B cell (primary cell): Measurements from ENCODE around the gene CAPN15. TPM values are rescaled to one million over a fixed set of nuclear protein-coding genes. Genes with fewer than 3 reads are reported as not detected.

Source experiments
- ATAC-seq: fragments of 200-7000 bp; cut with Tn5 transposase; one replicate; pipeline ENCODE4 v1.10.0; 2021; ENCODE audit warnings: low read depth, mild to moderate bottlenecking, moderate number of reproducible peaks, moderate library complexity
- CTCF ChIA-PET: fragments of 350-600 bp; sonication (Branson Sonifier 250); formaldehyde crosslinking; loops from one replicate; lab custom pipeline; 2021; ENCODE audit warnings: antibody characterized with exemption, inconsistent platforms; lab: Charles Lee
- POLR2A ChIA-PET: fragments of 350-600 bp; sonication (Branson Sonifier 250); formaldehyde crosslinking; loops from one replicate; lab custom pipeline; 2021; ENCODE audit warnings: antibody characterized with exemption; lab: Charles Lee
- DNase-seq: peaks from one replicate; pipeline ENCODE4 v3.0.0; 2013
- H2AFZ ChIP-seq: 2 replicates; pipeline ENCODE4 v1.6.1; 2012; ENCODE audit warnings: mild to moderate bottlenecking, low read depth, low read length; ENCODE audit not compliant: insufficient read depth, poor library complexity, severe bottlenecking
- H3K27ac ChIP-seq, 2 donors: 1 replicate in 1 of 2; 2 replicates in 1 of 2; pipeline ENCODE4 v1.5.1; 2012 to 2013; ENCODE audit warnings: low read length in 2 of 2, mild to moderate bottlenecking in 2 of 2, moderate library complexity in 1 of 2
- H3K27me3 ChIP-seq, 4 experiments: fragments of 200-600 bp in 1 of 4; sonication (generic) in 1 of 4; replicated peaks in 1 of 4; 1 replicate in 2 of 4; 2 replicates in 2 of 4; pipeline versions ENCODE4 v1.6.1 to v1.7.0; 2013 to 2016; ENCODE audit warnings: low read length in 3 of 4, mild to moderate bottlenecking in 2 of 4, mixed read lengths in 1 of 4, moderate library complexity in 1 of 4; ENCODE audit not compliant: insufficient read depth in 4 of 4, control insufficient read depth in 3 of 4; ENCODE audit errors: control extremely low read depth in 1 of 4
- H3K36me3 ChIP-seq, 2 experiments: replicated peaks in 1 of 2; 1 replicate in 1 of 2; 2 replicates in 1 of 2; pipeline versions ENCODE4 v1.6.1 to v1.7.1; 2013; ENCODE audit warnings: low read length in 1 of 2; ENCODE audit not compliant: insufficient read depth in 2 of 2, control insufficient read depth in 1 of 2; ENCODE audit errors: control extremely low read depth in 1 of 2, extremely low read depth in 1 of 2
- H3K4me1 ChIP-seq, 2 donors: fragments of 200-600 bp in 1 of 2; sonication (generic) in 1 of 2; 1 replicate in 1 of 2; 2 replicates in 1 of 2; pipeline versions ENCODE4 v1.5.1 to v1.6.1; 2013 to 2017; ENCODE audit warnings: low read length in 2 of 2; ENCODE audit not compliant: control insufficient read depth in 2 of 2, insufficient read depth in 2 of 2
- H3K4me2 ChIP-seq: replicated peaks from 2 replicates; pipeline ENCODE3; 2012; ENCODE audit warnings: mild to moderate bottlenecking, low read depth, low read length; ENCODE audit not compliant: poor library complexity, severe bottlenecking
- H3K4me3 ChIP-seq, 5 experiments: fragments of 200-600 bp in 1 of 5; sonication (generic) in 1 of 5; 1 replicate in 3 of 5; 2 replicates in 2 of 5; pipeline versions ENCODE4 v1.5.1 to v1.7.0; 2011 to 2016; ENCODE audit warnings: low read length in 4 of 5, mild to moderate bottlenecking in 4 of 5, low read depth in 2 of 5, control low read depth in 1 of 5, moderate library complexity in 1 of 5; ENCODE audit not compliant: insufficient read depth in 1 of 5; ENCODE audit errors: control extremely low read depth in 1 of 5, extremely low read depth in 1 of 5
- H3K79me2 ChIP-seq: fragments of 200-600 bp; sonication (generic); one replicate; pipeline ENCODE4 v1.6.0; 2016; ENCODE audit warnings: low read length; ENCODE audit not compliant: control insufficient read depth, insufficient read depth
- H3K9ac ChIP-seq: fragments of 200-600 bp; sonication (generic); 2 replicates; pipeline ENCODE4 v1.6.1; 2017; ENCODE audit warnings: mild to moderate bottlenecking, low read length, moderate library complexity
- H3K9me3 ChIP-seq, 3 donors: one replicate each; pipeline versions ENCODE4 v1.6.1 to v1.7.1; 2013; ENCODE audit warnings: low read length in 2 of 3; ENCODE audit not compliant: control insufficient read depth in 2 of 3, insufficient read depth in 1 of 3; ENCODE audit errors: control extremely low read depth in 1 of 3
- H4K20me1 ChIP-seq: 2 replicates; pipeline ENCODE4 v1.6.0; 2012; ENCODE audit warnings: mild to moderate bottlenecking, low read length; ENCODE audit not compliant: insufficient read depth, control insufficient read depth, poor library complexity, severe bottlenecking
- H3K27ac Mint-ChIP-seq: one replicate; pipeline ENCODE4 v1.8.0; 2021; ENCODE audit warnings: mixed read lengths
- H3K27me3 Mint-ChIP-seq: one replicate; pipeline ENCODE4 v1.8.0; 2021; ENCODE audit warnings: mixed read lengths
- H3K4me1 Mint-ChIP-seq: one replicate; pipeline ENCODE4 v1.8.0; 2021; ENCODE audit warnings: mixed read lengths
- H3K4me3 Mint-ChIP-seq: one replicate; pipeline ENCODE4 v1.8.0; 2021; ENCODE audit warnings: mixed read lengths
- H3K9me3 Mint-ChIP-seq: one replicate; pipeline ENCODE4 v1.8.0; 2022; ENCODE audit warnings: mixed read lengths; ENCODE audit not compliant: insufficient read depth
- CTCF ChIP-seq: fragments of 200-600 bp; IDR thresholded peaks from one replicate; pipeline ENCODE4 v1.8.0; 2022; ENCODE audit warnings: antibody characterized with exemption, mild to moderate bottlenecking
- EZH2 ChIP-seq: IDR thresholded peaks from 2 replicates; pipeline ENCODE4 v1.6.1; 2012; ENCODE audit warnings: borderline replicate concordance, low read depth, mild to moderate bottlenecking, moderate library complexity, low read length; ENCODE audit not compliant: insufficient read depth, poor library complexity, severe bottlenecking
- WGBS: methylation state at CpG from one replicate; pipeline ENCODE4 v1.1.5; 2013; ENCODE audit warnings: missing lambda C conversion rate; ENCODE audit not compliant: insufficient coverage; 5-methylcytosine and 5-hydroxymethylcytosine counted together
- intact Hi-C: fragments of 100-400 bp; cut with micrococcal nuclease; formaldehyde crosslinking; loops from one replicate; pipeline ENCODE4 v1.10.0; 2022
- polyA plus RNA-seq: library from polyadenylated mRNA; depleted of rRNA; stranded (reverse); fragments of >200 nt; gene quantifications from 2 replicates; pipeline ENCODE4 v1.2.3, GENCODE V29; 2012
- total RNA-seq, 2 donors: library from RNA; stranded (reverse); fragments of 120-200 nt in 1 of 2; gene quantifications; 1 replicate in 1 of 2; 2 replicates in 1 of 2; pipeline versions ENCODE4 v1.2.3 to v1.2.4, GENCODE V29; 2013 to 2022

Gene CAPN15
- total and polyA plus RNA-seq, 2 donors (not counting 1 experiment from before 2014, with no cell fraction given), result 67.2 to 77.2 TPM

- no peak overlapping the region for H2AFZ ChIP-seq
- H4K20me1 ChIP-seq, result no peaks in the 10 kb centered on the region
- H3K27me3 ChIP-seq, result no peaks in the 10 kb centered on the region
- TF ChIP-seq CTCF, result no peak
- WGBS, result 96% methylated on average over 10 of the region's 11 CpGs
- ChIA-PET POLR2A (no interaction called here), CTCF (no interaction called here)
- H3K4me2 ChIP-seq, result no peak overlapping the region
- H3K9ac ChIP-seq, result no peak overlapping the region
- no peak overlapping the region for H3K4me3 Mint-ChIP-seq
- H3K4me3 ChIP-seq, result no peak overlapping the region
- H3K4me1 Mint-ChIP-seq, result no peaks in the 10 kb centered on the region
- ATAC-seq, result no peak
- intact Hi-C loops, result no loop called here
- no peaks in the 10 kb centered on the region for H3K27me3 Mint-ChIP-seq
- no peak overlapping the region for H3K27ac ChIP-seq
- H3K9me3 ChIP-seq, result no peaks in the 10 kb centered on the region
- H3K4me1 ChIP-seq, result no peaks in the 10 kb centered on the region
- H3K36me3 ChIP-seq, result peaks cover 0 to 2% of the 10 kb centered on the region in 2 experiments
- H3K9me3 Mint-ChIP-seq, result no peaks in the 10 kb centered on the region
- DNase-seq, result no peak
- no peaks in the 10 kb centered on the region for H3K79me2 ChIP-seq
- H3K27ac Mint-ChIP-seq, result no peak overlapping the region
These were observed 11.6 kb upstream of the CAPN15 start for GRCh38 chr16:515939-516226.

GRCh38 chr16:516301-516700 is 11.2 kb upstream of the CAPN15 start:
- Mint-ChIP-seq H3K4me1 (no peaks in the 10 kb centered on the region), H3K27me3 (no peaks in the 10 kb centered on the region), H3K4me3 (no peak overlapping the region), H3K27ac (no peak overlapping the region), H3K9me3 (no peaks in the 10 kb centered on the region)
- Histone ChIP-seq H3K9ac (no peak overlapping the region), H2AFZ (no peak overlapping the region), H3K36me3 (peaks cover 0 to 2% of the 10 kb centered on the region in 2 experiments), H4K20me1 (no peaks in the 10 kb centered on the region), H3K27ac (no peak overlapping the region), H3K27me3 (no peaks in the 10 kb centered on the region), H3K4me1 (no peaks in the 10 kb centered on the region), H3K4me2 (no peak overlapping the region), H3K79me2 (no peaks in the 10 kb centered on the region), H3K4me3 (no peak overlapping the region), H3K9me3 (no peaks in the 10 kb centered on the region)
- ATAC-seq (no peak), DNase-seq (no peak)
- ChIA-PET POLR2A (no interaction called here), CTCF (no interaction called here)
- TF ChIP-seq EZH2 (no peak), CTCF (no peak)
- intact Hi-C loops, result no loop called here
- 98% methylated on average over 7 of the region's 8 CpGs for WGBS
